SK-N-SH (cell line): ENCODE results near the gene POLR1C. TPM values are rescaled to one million over a fixed set of nuclear protein-coding genes. Genes with fewer than 3 reads are reported as not detected.

Experiments used
- CTCF ChIA-PET: fragments of 300-600, 350-600 bp; formaldehyde crosslinking; extraction: SDS; loops from one replicate; lab custom pipeline; 2021; lab: Yijun Ruan, JAX
- POLR2A ChIA-PET: fragments of 350-600 bp; sonication (Branson Sonifier 250); formaldehyde crosslinking; extraction: SDS; loops from one replicate; lab custom pipeline; 2020; ENCODE audit warnings: antibody characterized with exemption, inconsistent platforms; lab: Yijun Ruan, JAX
- DNase-seq: peaks from one replicate; pipeline ENCODE4 v3.0.0; 2012
- H2AFZ ChIP-seq: fragments of 200-600 bp; sonication (generic); 2 replicates; pipeline ENCODE4 v1.8.1; 2016; ENCODE audit warnings: antibody characterized with exemption, mild to moderate bottlenecking, low read depth
- H3F3A ChIP-seq: fragments of 200-600 bp; sonication (generic); replicated peaks from 2 replicates; pipeline ENCODE3; 2016; ENCODE audit warnings: antibody characterized with exemption, mild to moderate bottlenecking; ENCODE audit not compliant: insufficient read depth
- H3K27ac ChIP-seq, 2 experiments: fragments of 200-500 bp in 1 of 2; fragments of 200-600 bp in 1 of 2; sonication (Bioruptor generic) in 1 of 2; sonication (generic), shearing (Covaris generic) in 1 of 2; 2 replicates each; pipeline versions ENCODE4 v1.5.1 to v1.6.1; 2014 to 2016; ENCODE audit warnings: low read depth in 2 of 2, inconsistent platforms in 1 of 2, low read length in 1 of 2, mild to moderate bottlenecking in 1 of 2, mixed read lengths in 1 of 2
- H3K27me3 ChIP-seq: fragments of 200-600 bp; sonication (generic), shearing (Covaris generic); 2 replicates; pipeline ENCODE4 v1.6.1; 2016; ENCODE audit warnings: mixed run types; ENCODE audit not compliant: insufficient read depth
- H3K36me3 ChIP-seq, 2 experiments: fragments of 200-500 bp in 1 of 2; fragments of 200-600 bp in 1 of 2; sonication (Bioruptor generic) in 1 of 2; sonication (generic) in 1 of 2; replicated peaks in 1 of 2; 2 replicates each; pipeline versions ENCODE3 to v1.5.1; 2014 to 2016; ENCODE audit warnings: low read length in 1 of 2, mild to moderate bottlenecking in 1 of 2; ENCODE audit not compliant: insufficient read depth in 2 of 2, control insufficient read depth in 1 of 2
- H3K4me1 ChIP-seq, 2 experiments: fragments of 200-500 bp in 1 of 2; fragments of 200-600 bp in 1 of 2; sonication (Bioruptor generic) in 1 of 2; sonication (generic), shearing (Covaris generic) in 1 of 2; 2 replicates each; pipeline versions ENCODE4 v1.5.1 to v1.6.1; 2014 to 2016; ENCODE audit warnings: low read depth in 1 of 2, low read length in 1 of 2, mixed run types in 1 of 2; ENCODE audit not compliant: insufficient read depth in 2 of 2, control insufficient read depth in 1 of 2
- H3K4me2 ChIP-seq: fragments of 200-600 bp; sonication (generic), shearing (Covaris generic); 2 replicates; pipeline ENCODE4 v1.6.1; 2017; ENCODE audit warnings: mixed run types
- H3K4me3 ChIP-seq, 2 experiments: fragments of 200-500 bp in 1 of 2; fragments of 200-600 bp in 1 of 2; sonication (Bioruptor generic) in 1 of 2; sonication (generic), shearing (Covaris generic) in 1 of 2; 2 replicates each; pipeline versions ENCODE4 v1.5.1 to v1.8.1; 2014 to 2016; ENCODE audit warnings: low read depth in 2 of 2, inconsistent platforms in 1 of 2, low read length in 1 of 2, mild to moderate bottlenecking in 1 of 2, mixed read lengths in 1 of 2, moderate library complexity in 1 of 2
- H3K79me2 ChIP-seq: fragments of 200-600 bp; sonication (generic); 2 replicates; pipeline ENCODE4 v1.8.1; 2017; ENCODE audit warnings: mild to moderate bottlenecking; ENCODE audit not compliant: insufficient read depth
- H3K9ac ChIP-seq: fragments of 200-600 bp; sonication (generic); 2 replicates; pipeline ENCODE4 v1.6.1; 2017; ENCODE audit warnings: mixed run types
- H3K9me2 ChIP-seq: fragments of 200-600 bp; sonication (generic); 2 replicates; pipeline ENCODE4 v1.6.1; 2017; ENCODE audit warnings: mixed run types
- H3K9me3 ChIP-seq: fragments of 200-600 bp; sonication (generic); 2 replicates; pipeline ENCODE4 v1.6.1; 2017; ENCODE audit warnings: mixed run types, mild to moderate bottlenecking, moderate library complexity
- H4K20me1 ChIP-seq: fragments of 200-600 bp; sonication (generic); 2 replicates; pipeline ENCODE4 v1.6.1; 2017; ENCODE audit warnings: mild to moderate bottlenecking, mixed run types; ENCODE audit not compliant: insufficient read depth
- FOXJ3 ChIP-seq: sonication (generic); formaldehyde crosslinking; IDR thresholded peaks from 2 replicates; pipeline ENCODE4 v1.5.1; 2020; ENCODE audit warnings: mild to moderate bottlenecking, missing genetic modification reagents
- FOXM1 ChIP-seq: IDR thresholded peaks from 2 replicates; pipeline ENCODE4 v1.4.0; 2012; ENCODE audit warnings: low read depth, mild to moderate bottlenecking
- GATA2 ChIP-seq: sonication (generic); formaldehyde crosslinking; IDR thresholded peaks from 2 replicates; pipeline ENCODE4 v1.5.0; 2020; ENCODE audit warnings: mild to moderate bottlenecking, missing genetic modification reagents
- JUND ChIP-seq: IDR thresholded peaks from 2 replicates; pipeline ENCODE4 v1.4.0; 2012
- MEF2A ChIP-seq: IDR thresholded peaks from 2 replicates; pipeline ENCODE4 v1.4.0; 2012; ENCODE audit warnings: low read depth, borderline replicate concordance
- MXI1 ChIP-seq: IDR thresholded peaks from 2 replicates; pipeline ENCODE4 v1.6.1; 2012; ENCODE audit warnings: mild to moderate bottlenecking, low read depth, low read length, improper control_type of control experiment
- PBX3 ChIP-seq: IDR thresholded peaks from 2 replicates; pipeline ENCODE4; 2012
- POLR2AphosphoS5 ChIP-seq: IDR thresholded peaks from 2 replicates; pipeline ENCODE4 v1.6.1; 2012; ENCODE audit warnings: low read depth, low read length
- REST ChIP-seq: IDR thresholded peaks from 2 replicates; pipeline ENCODE4 v1.6.1; 2012; ENCODE audit warnings: mild to moderate bottlenecking, low read depth, low read length, moderate library complexity
- RFX5 ChIP-seq: IDR thresholded peaks from 2 replicates; pipeline ENCODE4 v1.6.1; 2012; ENCODE audit warnings: mild to moderate bottlenecking, improper control_type of control experiment, low read length
- SIN3A ChIP-seq: IDR thresholded peaks from 2 replicates; pipeline ENCODE4 v1.6.1; 2012; ENCODE audit warnings: low read depth, mild to moderate bottlenecking, low read length, moderate library complexity, borderline replicate concordance
- TCF12 ChIP-seq: IDR thresholded peaks from 2 replicates; pipeline ENCODE4 v1.4.0; 2012
- TEAD4 ChIP-seq: IDR thresholded peaks from 2 replicates; pipeline ENCODE4 v1.4.0; 2012; ENCODE audit warnings: mild to moderate bottlenecking, borderline replicate concordance; ENCODE audit not compliant: insufficient read depth
- YY1 ChIP-seq: IDR thresholded peaks from 2 replicates; pipeline ENCODE4 v1.4.0; 2012; ENCODE audit warnings: low read depth, mild to moderate bottlenecking
- WGBS: methylation state at CpG from one replicate; pipeline ENCODE4 v1.1.6; 2017; ENCODE audit warnings: low lambda C conversion rate; 5-methylcytosine and 5-hydroxymethylcytosine counted together
- polyA plus RNA-seq, 3 experiments: library from polyadenylated mRNA; depleted of rRNA; stranded (reverse); fragments of >200 nt; gene quantifications; 2 replicates each; pipeline ENCODE4 v1.2.3, GENCODE V29; 2012
- TF ChIP-seq, protein P1 (sequence below): fragments of 150-350 bp; IDR thresholded peaks from 2 replicates; pipeline ENCODE4 v1.6.1; 2016; ENCODE audit warnings: mild to moderate bottlenecking, low read depth, low read length
- TF ChIP-seq, protein P2 (sequence below): fragments of 200-600 bp; sonication (generic); IDR thresholded peaks from 2 replicates; pipeline ENCODE4 v1.6.1; 2017; ENCODE audit warnings: antibody characterized with exemption, mild to moderate bottlenecking, moderate library complexity

Gene POLR1C
- polyA plus RNA-seq, 1 of the 3 experiments (the other 2 are of a cell fraction) = 59.1 TPM

DNA sequence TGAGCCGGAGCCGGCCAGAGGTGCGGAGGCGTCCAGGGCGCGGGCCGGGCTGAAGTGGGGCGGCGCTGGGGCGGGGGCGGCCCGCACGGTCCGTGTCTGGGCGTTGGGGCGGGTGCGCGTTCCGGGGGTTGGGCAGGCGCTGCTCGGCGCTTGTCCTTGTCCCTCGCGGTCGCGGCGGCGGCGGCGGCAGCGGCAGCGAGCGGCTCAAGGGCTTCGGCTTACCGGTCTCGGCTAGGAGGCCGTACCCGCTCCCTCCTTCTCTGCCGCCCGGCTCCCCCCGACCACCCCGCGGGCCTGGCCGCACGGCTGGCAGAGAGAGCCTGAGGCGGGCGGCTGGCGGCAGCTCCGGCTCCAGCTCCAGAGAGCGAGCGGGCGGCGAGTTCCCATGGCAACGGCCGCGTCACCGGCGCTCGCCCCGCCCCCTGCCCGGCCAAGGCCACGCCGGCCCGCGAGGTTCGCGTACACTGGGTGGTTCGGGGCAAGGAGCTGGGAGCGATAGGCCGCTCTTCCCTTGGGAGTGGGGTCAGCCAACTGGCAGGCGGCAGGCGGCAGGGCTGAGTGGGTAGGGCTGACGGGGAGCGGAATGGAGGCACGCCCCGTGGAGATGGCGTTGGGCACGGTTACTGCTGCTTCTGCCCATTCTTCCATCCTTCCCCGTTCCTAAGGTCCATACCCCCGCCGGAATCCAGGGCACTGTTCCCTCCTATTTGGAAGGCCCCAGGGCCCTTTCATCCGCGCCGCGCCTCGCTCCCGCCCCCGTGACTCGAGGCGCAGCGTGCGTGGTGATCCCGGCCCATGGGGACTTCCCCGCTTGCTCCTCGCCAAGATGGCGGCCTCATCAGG, 6.7 kb upstream of the POLR1C start, which contains the start of gene LRRC73 (continued):
- TF ChIP-seq FOXJ3 (no peak), MXI1 (peak; percentile 87), PBX3 (peak; percentile 19; the same call in 1 of the 2 replicates), JUND (no peak; the same call in 1 of the 2 replicates), POLR2AphosphoS5 (peak; percentile 46; the same call in 1 of the 2 replicates), GATA2 (no peak), FOXM1 (no peak), TEAD4 (no peak), SIN3A (no peak; the same call in 1 of the 2 replicates), MEF2A (no peak)
- TF ChIP-seq, protein P1, sequence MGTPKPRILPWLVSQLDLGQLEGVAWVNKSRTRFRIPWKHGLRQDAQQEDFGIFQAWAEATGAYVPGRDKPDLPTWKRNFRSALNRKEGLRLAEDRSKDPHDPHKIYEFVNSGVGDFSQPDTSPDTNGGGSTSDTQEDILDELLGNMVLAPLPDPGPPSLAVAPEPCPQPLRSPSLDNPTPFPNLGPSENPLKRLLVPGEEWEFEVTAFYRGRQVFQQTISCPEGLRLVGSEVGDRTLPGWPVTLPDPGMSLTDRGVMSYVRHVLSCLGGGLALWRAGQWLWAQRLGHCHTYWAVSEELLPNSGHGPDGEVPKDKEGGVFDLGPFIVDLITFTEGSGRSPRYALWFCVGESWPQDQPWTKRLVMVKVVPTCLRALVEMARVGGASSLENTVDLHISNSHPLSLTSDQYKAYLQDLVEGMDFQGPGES = no peak

DNA sequence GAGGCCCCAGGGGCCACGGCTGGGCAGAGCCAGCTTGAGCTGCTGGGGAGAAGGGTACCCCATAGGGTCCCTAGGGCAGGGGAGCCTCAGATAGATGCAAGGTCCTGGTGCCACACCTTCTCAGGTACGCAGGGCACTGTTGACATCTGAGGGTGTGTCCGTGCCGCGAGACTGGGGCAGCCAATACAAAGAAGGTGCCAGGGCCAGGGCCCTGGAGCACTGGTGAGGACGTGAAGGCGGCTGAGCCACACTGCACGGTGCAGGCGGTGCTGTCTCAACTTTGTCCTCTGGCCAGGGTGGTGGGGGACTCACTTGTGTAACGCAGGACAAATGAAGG, 6.1 kb upstream of the POLR1C start:
- peaks cover 20% of the 10 kb centered on the region for H3K79me2 ChIP-seq
- no peak for DNase-seq
- H2AFZ ChIP-seq = no peak overlapping the region
- H3K4me1 ChIP-seq = peaks cover 12 to 34% of the 10 kb centered on the region in 2 experiments
- no peak overlapping the region; a peak in 1 of 4 replicates for H3K4me3 ChIP-seq
- CTCF ChIA-PET = interaction anchor here (0.9 to 22.4 kb wide), 6 partner anchors 19 to 568 kb away, joined by 4 to 382 read pairs (median 6); partner anchors contain the start of gene DLK2
- 0 out of 2 replicates have a peak, but pooled peaks cover 14% of the 10 kb centered on the region for H4K20me1 ChIP-seq
- TF ChIP-seq PBX3 (no peak), YY1 (no peak), REST (no peak), GATA2 (no peak), TEAD4 (no peak), RFX5 (no peak), TCF12 (no peak), FOXM1 (no peak), MEF2A (no peak)
- TF ChIP-seq, protein P2, sequence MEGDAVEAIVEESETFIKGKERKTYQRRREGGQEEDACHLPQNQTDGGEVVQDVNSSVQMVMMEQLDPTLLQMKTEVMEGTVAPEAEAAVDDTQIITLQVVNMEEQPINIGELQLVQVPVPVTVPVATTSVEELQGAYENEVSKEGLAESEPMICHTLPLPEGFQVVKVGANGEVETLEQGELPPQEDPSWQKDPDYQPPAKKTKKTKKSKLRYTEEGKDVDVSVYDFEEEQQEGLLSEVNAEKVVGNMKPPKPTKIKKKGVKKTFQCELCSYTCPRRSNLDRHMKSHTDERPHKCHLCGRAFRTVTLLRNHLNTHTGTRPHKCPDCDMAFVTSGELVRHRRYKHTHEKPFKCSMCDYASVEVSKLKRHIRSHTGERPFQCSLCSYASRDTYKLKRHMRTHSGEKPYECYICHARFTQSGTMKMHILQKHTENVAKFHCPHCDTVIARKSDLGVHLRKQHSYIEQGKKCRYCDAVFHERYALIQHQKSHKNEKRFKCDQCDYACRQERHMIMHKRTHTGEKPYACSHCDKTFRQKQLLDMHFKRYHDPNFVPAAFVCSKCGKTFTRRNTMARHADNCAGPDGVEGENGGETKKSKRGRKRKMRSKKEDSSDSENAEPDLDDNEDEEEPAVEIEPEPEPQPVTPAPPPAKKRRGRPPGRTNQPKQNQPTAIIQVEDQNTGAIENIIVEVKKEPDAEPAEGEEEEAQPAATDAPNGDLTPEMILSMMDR = no peak
- H3K27me3 ChIP-seq = no peaks in the 10 kb centered on the region
- WGBS = 96% methylated on average over 6 of the region's 10 CpGs
- no peaks in the 10 kb centered on the region for H3K9me2 ChIP-seq
- H3K9ac ChIP-seq = peak overlapping the region; percentile 63; the same call in 1 of the 2 replicates
- peaks cover 14% of the 10 kb centered on the region for H3F3A ChIP-seq
- no peaks in the 10 kb centered on the region for H3K9me3 ChIP-seq
- peak overlapping the region; percentile 92; the same call in 1 of the 2 replicates for H3K4me2 ChIP-seq
- H3K36me3 ChIP-seq = peaks cover 26 to 49% of the 10 kb centered on the region in 2 experiments
- POLR2A ChIA-PET = interaction anchor here (0.6 to 1.6 kb wide), 6 partner anchors 13 to 563 kb away, joined by 3 to 10 read pairs (median 3); partner anchors contain the start of gene DLK2
- H3K27ac ChIP-seq = peak overlapping the region; percentile 49 to 78; a peak in 3 of 4 replicates
